Pancreas (tissue), 10 donors: ENCODE results near the gene SEC22C. TPM values are rescaled to one million over a fixed set of nuclear protein-coding genes. Genes with fewer than 3 reads are reported as not detected.
A peak's percentile ranks its signal among the peaks of the same experiment; 100 is the strongest.
"Not testable (repeated sequence)": the region's sequence is repeated elsewhere in the genome, so short reads cannot be mapped to it uniquely, and the experiment has no call there.

Experiments
- ATAC-seq, 4 donors: fragments of 200-7000 bp; cut with Tn5 transposase; one replicate each; pipeline versions ENCODE4 v1.8.0 to v1.9.1; 2020; ENCODE audit warnings: mild to moderate bottlenecking in 4 of 4, moderate library complexity in 4 of 4
- DNase-seq, 6 donors: peaks; one replicate each; pipeline ENCODE4 v3.0.0-alpha.2; 2020
- FAIRE-seq: peaks from 2 replicates; lab custom pipeline; 2012; peaks lifted over from hg19 to GRCh38; lab: Jason Lieb, UNC
- H3K27ac ChIP-seq, 4 donors: fragments of 200-600 bp; sonication (generic); 1 replicate in 3 of 4; 2 replicates in 1 of 4; pipeline versions ENCODE4 v1.5.0 to v1.8.0; 2020
- H3K27me3 ChIP-seq, 4 donors: fragments of 200-600 bp; one replicate each; pipeline ENCODE4 v1.8.0; 2021
- H3K36me3 ChIP-seq, 3 donors: fragments of 200-600 bp; sonication (generic) in 1 of 3; one replicate each; pipeline versions ENCODE4 v1.5.0 to v1.8.0; 2020 to 2021
- H3K4me1 ChIP-seq, 3 donors: fragments of 200-600 bp; one replicate each; pipeline ENCODE4 v1.8.0; 2021
- H3K4me3 ChIP-seq, 4 donors: fragments of 200-600 bp; sonication (generic) in 2 of 4; one replicate each; pipeline versions ENCODE4 v1.5.0 to v1.8.0; 2020 to 2021
- H3K9me3 ChIP-seq, 4 donors: fragments of 200-600 bp; one replicate each; pipeline ENCODE4 v1.8.0; 2021
- CTCF ChIP-seq, 4 donors: fragments of 200-600 bp; sonication (generic) in 3 of 4; IDR thresholded peaks; one replicate each; pipeline versions ENCODE4 v1.5.0 to v1.8.0; 2021; ENCODE audit warnings: antibody characterized with exemption in 4 of 4
- WGBS, 2 donors: extraction: QIAGEN DNeasy Blood & Tissue Kit; methylation state at CpG; one replicate each; pipeline ENCODE4 v1.1.7; 2013; 5-methylcytosine and 5-hydroxymethylcytosine counted together
- intact Hi-C, 3 donors: fragments of 100-400 bp; cut with DNase I; formaldehyde crosslinking; loops; one replicate each; pipeline versions ENCODE4 v1.11.1 to v1.14.2; 2022
- polyA plus RNA-seq, 2 donors: library from polyadenylated mRNA; stranded (reverse); fragments of 200-250 nt; gene quantifications; one replicate each; pipeline ENCODE4 v1.2.3, GENCODE V29; 2013
- total RNA-seq, 6 donors: library from RNA; stranded (reverse); fragmentation: NEBNext Ultra II Directional in 4 of 6; extraction: Animal tissue kit (Norgen Biotek cat#: 25700) in 4 of 6; gene quantifications; one replicate each; pipeline versions ENCODE4 v1.2.1 to v1.2.4, GENCODE V29; 2021 to 2023
- donor health status: healthy with polysubstance abuse.
- donor health status: DM: no; HTN: no; CAD: no; lungs with moderate emphysema.
- donor health status: DM: no; HTN: no; CAD: no.
- donor health status: control.
- donor health status: control.
- donor health status: Bipolar disorder and iron deficiency.
- donor health status: DM: yes; HTN: yes; CAD: no.
- donor health status: DM: no; HTN: no; CAD: no.
- donor health status: DM: no; HTN: no; CAD: no.
- donor health status: DM: yes; HTN: yes; CAD: no.

SEC22C gene
- total and polyA plus RNA-seq, 8 donors: 12.0 to 26.1 (median 21.7) TPM

- no peaks in the 10 kb centered on the region for H3K4me1 ChIP-seq
- WGBS, 2 donors: 64 to 67% methylated on average over 3 of the region's 3 CpGs
- H3K9me3 ChIP-seq: no peaks in the 10 kb centered on the region
- no peak for TF ChIP-seq CTCF (IDR thresholded peaks at IDR 0.05)
- intact Hi-C loops: no loop called here
- DNase-seq: no peak
- no peak for FAIRE-seq
- ATAC-seq: peak in 3 of 4 donors; percentile 70 to 85 (median 77)
- no peak overlapping the region for H3K4me3 ChIP-seq
- H3K36me3 ChIP-seq: peaks cover 0 to 20% (median 0%) of the 10 kb centered on the region in 3 donors
- no peaks in the 10 kb centered on the region for H3K27me3 ChIP-seq
- no peak overlapping the region for H3K27ac ChIP-seq
Measured at GRCh38 chr3:42572278-42572677, 9.5 kb downstream of the SEC22C start.

- intact Hi-C loops: no loop called here
- no peak for TF ChIP-seq CTCF (IDR thresholded peaks at IDR 0.05)
- Histone ChIP-seq H3K36me3 (peaks cover 0 to 28% (median 0%) of the 10 kb centered on the region in 3 donors), H3K27me3 (no peaks in the 10 kb centered on the region), H3K4me3 (no peak overlapping the region), H3K27ac (no peak overlapping the region), H3K9me3 (no peaks in the 10 kb centered on the region), H3K4me1 (no peaks in the 10 kb centered on the region)
- 53 to 72% methylated on average over 2 of the region's 2 CpGs for WGBS, 2 donors
- DNase-seq (no peak), FAIRE-seq (no peak), ATAC-seq (no peak)
Measured at GRCh38 chr3:42569593-42570142, 12.1 kb downstream of the SEC22C start.

- DNase-seq: no peak
- peaks cover 0 to 57% (median 12%) of the 10 kb centered on the region in 3 donors for H3K36me3 ChIP-seq
- no peak overlapping the region for H3K4me3 ChIP-seq
- no peak overlapping the region for H3K27ac ChIP-seq
- TF ChIP-seq CTCF (IDR thresholded peaks at IDR 0.05): no peak
- no peak for FAIRE-seq
- WGBS, 2 donors: 54 to 60% methylated on average over 3 of the region's 3 CpGs
- H3K4me1 ChIP-seq: no peaks in the 10 kb centered on the region
- intact Hi-C loops: no loop called here
- H3K9me3 ChIP-seq: no peaks in the 10 kb centered on the region
- no peak for ATAC-seq
- no peaks in the 10 kb centered on the region for H3K27me3 ChIP-seq
Measured at GRCh38 chr3:42562047-42562907, 19.5 kb downstream of the SEC22C start.

GRCh38 chr3:42557854-42558253 lies 23.9 kb downstream of the SEC22C start:
- ATAC-seq: no peak
- Histone ChIP-seq H3K27me3 (no peaks in the 10 kb centered on the region), H3K9me3 (no peaks in the 10 kb centered on the region), H3K27ac (no peak overlapping the region), H3K4me3 (no peak overlapping the region), H3K4me1 (no peaks in the 10 kb centered on the region), H3K36me3 (peaks cover 0 to 75% (median 13%) of the 10 kb centered on the region in 3 donors)
- FAIRE-seq: no peak
- no peak for DNase-seq
- no peak for TF ChIP-seq CTCF (IDR thresholded peaks at IDR 0.05)
- intact Hi-C loops: no loop called here

- ATAC-seq, H3K4me1 ChIP-seq, intact Hi-C loops, H3K4me3 ChIP-seq, H3K9me3 ChIP-seq, H3K27me3 ChIP-seq, FAIRE-seq, DNase-seq, H3K27ac ChIP-seq: not testable (repeated sequence)
- peaks cover 0 to 71% (median 11%) of the 10 kb centered on the region in 3 donors for H3K36me3 ChIP-seq
- 97% methylated on average over 6 of the region's 6 CpGs for WGBS, 2 donors
Measured at GRCh38 chr3:42556817-42557216, 24.9 kb downstream of the SEC22C start.
